ENCODE results near the gene ANKRD60.

GRCh38 chr20:58188527-58188926 is 39.9 kb downstream of the ANKRD60 start:
- TF ChIP-seq CTCF (IDR thresholded peaks at IDR 0.05) (no peak), POLR2A (IDR thresholded peaks at IDR 0.05) (no peak)
